Hepatocyte (in vitro differentiated cells): ENCODE data around the gene ARHGAP31. TPM values are rescaled to one million over a fixed set of nuclear protein-coding genes. Genes with fewer than 3 reads are reported as not detected.

Experiments used
- DNase-seq: peaks from one replicate; pipeline ENCODE4 v3.0.0-alpha.2; 2016; ENCODE audit warnings: low spot score
- H2AFZ ChIP-seq: fragments of 200-600 bp; sonication (generic); 2 replicates; pipeline ENCODE4 v1.6.0; 2016; ENCODE audit warnings: antibody characterized with exemption, mild to moderate bottlenecking
- H3K27ac ChIP-seq: fragments of 200-600 bp; sonication (generic); 2 replicates; pipeline ENCODE4 v1.5.1; 2016; ENCODE audit warnings: mild to moderate bottlenecking
- H3K27me3 ChIP-seq: fragments of 200-600 bp; sonication (generic); 2 replicates; pipeline ENCODE4 v1.6.1; 2016
- H3K36me3 ChIP-seq: fragments of 200-600 bp; sonication (generic); replicated peaks from 2 replicates; pipeline ENCODE4 v1.5.1; 2016; ENCODE audit warnings: low read depth; ENCODE audit not compliant: insufficient read depth
- H3K4me1 ChIP-seq: fragments of 200-600 bp; sonication (generic); 2 replicates; pipeline ENCODE4 v1.5.1; 2016; ENCODE audit warnings: mild to moderate bottlenecking, moderate library complexity; ENCODE audit not compliant: insufficient read depth
- H3K4me2 ChIP-seq: fragments of 200-600 bp; sonication (generic); 2 replicates; pipeline ENCODE4 v1.6.0; 2016
- H3K4me3 ChIP-seq: fragments of 200-600 bp; sonication (generic); 2 replicates; pipeline ENCODE4 v1.5.1; 2016; ENCODE audit warnings: mild to moderate bottlenecking
- H3K79me2 ChIP-seq: fragments of 200-600 bp; sonication (generic); 2 replicates; pipeline ENCODE4 v1.6.0; 2017; ENCODE audit warnings: mild to moderate bottlenecking
- H3K9me2 ChIP-seq: fragments of 200-600 bp; sonication (generic); replicated peaks from 2 replicates; pipeline ENCODE4 v1.6.0; 2017; ENCODE audit warnings: mild to moderate bottlenecking; ENCODE audit not compliant: insufficient read depth
- H3K9me3 ChIP-seq: fragments of 200-600 bp; sonication (generic); 2 replicates; pipeline ENCODE4 v1.5.1; 2016; ENCODE audit warnings: low read depth, mild to moderate bottlenecking
- H4K20me1 ChIP-seq: fragments of 200-600 bp; sonication (generic); 2 replicates; pipeline ENCODE4 v1.6.0; 2016; ENCODE audit warnings: mild to moderate bottlenecking; ENCODE audit not compliant: insufficient read depth, poor library complexity, severe bottlenecking
- CTCF ChIP-seq: fragments of 200-600 bp; sonication (generic); IDR thresholded peaks from 2 replicates; pipeline ENCODE4 v1.5.1; 2016; ENCODE audit warnings: antibody characterized with exemption, mild to moderate bottlenecking; ENCODE audit not compliant: poor library complexity
- EZH2 ChIP-seq: fragments of 200-600 bp; sonication (generic); IDR thresholded peaks from 2 replicates; pipeline ENCODE4 v1.6.1; 2016; ENCODE audit warnings: antibody characterized with exemption, mild to moderate bottlenecking, borderline replicate concordance
- EZH2phosphoT487 ChIP-seq: fragments of 200-600 bp; sonication (generic); IDR thresholded peaks from one replicate; pipeline ENCODE4 v1.6.1; 2018; ENCODE audit warnings: antibody characterized with exemption, mild to moderate bottlenecking, low read depth, moderate library complexity; ENCODE audit not compliant: unreplicated experiment, severe bottlenecking
- WGBS: methylation state at CpG from one replicate; pipeline ENCODE4 v1.1.6; 2016; ENCODE audit warnings: low lambda C conversion rate; ENCODE audit errors: missing lambda C conversion rate; 5-methylcytosine and 5-hydroxymethylcytosine counted together
- polyA plus RNA-seq: library from polyadenylated mRNA; unstranded; fragments of >200 nt; fragmentation: Nextera tagmentation; extraction: Ambion mirVana; gene quantifications from 2 replicates; pipeline ENCODE4 v1.2.1, GENCODE V29; 2016
- total RNA-seq: library from RNA; depleted of rRNA; stranded (reverse); fragments of >200 nt; gene quantifications from 2 replicates; pipeline ENCODE4 v1.2.3, GENCODE V29; 2014

ARHGAP31 gene
- total and polyA plus RNA-seq, 2 experiments from 2014 or later, result 2.9 to 7.3 TPM

DNA sequence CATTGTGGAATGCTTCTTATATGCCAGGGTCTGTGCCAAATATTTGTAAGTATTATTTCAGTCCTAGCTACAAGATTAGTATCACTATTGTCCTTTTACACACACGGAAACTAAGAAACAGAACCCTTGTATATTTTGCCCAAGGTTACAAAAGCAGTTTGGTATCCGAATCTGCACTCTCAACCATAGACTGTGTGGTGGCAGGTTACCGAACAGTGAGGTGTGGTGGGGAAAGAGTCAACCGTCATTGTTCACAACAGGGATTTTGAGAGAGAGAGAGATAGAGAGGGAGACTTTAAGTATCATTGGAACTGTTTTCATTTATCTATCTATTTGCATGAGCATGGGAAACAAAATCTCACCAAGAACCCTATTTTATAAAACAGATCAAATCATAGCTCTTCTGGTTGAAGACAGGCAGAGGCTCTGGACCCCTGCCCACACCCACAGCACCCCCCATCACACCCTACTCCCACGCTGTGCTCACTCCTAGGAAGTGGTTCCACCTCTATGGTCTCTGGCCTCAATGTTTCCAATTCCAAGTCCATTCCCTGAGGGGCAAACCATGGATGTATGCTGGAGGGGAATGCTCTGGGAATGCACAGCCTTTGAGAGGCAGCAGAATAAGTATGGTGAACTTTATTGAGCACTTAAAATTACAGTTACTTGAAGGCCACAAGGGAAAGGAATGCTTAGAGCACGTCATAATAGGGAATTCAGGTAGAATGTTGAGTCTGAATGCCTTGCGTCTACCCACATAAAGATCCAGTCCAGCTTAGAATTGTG, 69.0 kb downstream of the ARHGAP31 start:
- H3K27me3 ChIP-seq, result no peaks in the 10 kb centered on the region
- no peak overlapping the region for H3K4me2 ChIP-seq
- H3K27ac ChIP-seq, result no peak overlapping the region
- 91% methylated on average over 7 of the region's 7 CpGs for WGBS
- no peaks in the 10 kb centered on the region for H3K36me3 ChIP-seq
- no peaks in the 10 kb centered on the region for H3K79me2 ChIP-seq
- no peak for DNase-seq
- H4K20me1 ChIP-seq, result no peaks in the 10 kb centered on the region
- no peaks in the 10 kb centered on the region for H3K9me2 ChIP-seq
- TF ChIP-seq CTCF (no peak), EZH2 (no peak), EZH2phosphoT487 (no peak)
- H3K4me3 ChIP-seq, result no peak overlapping the region
- H3K9me3 ChIP-seq, result no peaks in the 10 kb centered on the region
- H3K4me1 ChIP-seq, result peaks cover 8% of the 10 kb centered on the region
- no peak overlapping the region for H2AFZ ChIP-seq

GRCh38 chr3:119364401-119364800, 70.2 kb downstream of the ARHGAP31 start:
- Histone ChIP-seq H2AFZ (no peak overlapping the region), H3K4me1 (peaks cover 8% of the 10 kb centered on the region), H3K4me3 (no peak overlapping the region), H3K9me3 (no peaks in the 10 kb centered on the region), H3K27me3 (no peaks in the 10 kb centered on the region), H3K9me2 (no peaks in the 10 kb centered on the region), H3K36me3 (no peaks in the 10 kb centered on the region), H4K20me1 (no peaks in the 10 kb centered on the region), H3K79me2 (no peaks in the 10 kb centered on the region), H3K27ac (no peak overlapping the region), H3K4me2 (no peak overlapping the region)
- no peak for DNase-seq
- TF ChIP-seq EZH2, result no peak
- no peak for TF ChIP-seq EZH2phosphoT487
- no peak for TF ChIP-seq CTCF
- WGBS, result 100% methylated on average over 1 of the region's 1 CpG

- H4K20me1 ChIP-seq, result no peaks in the 10 kb centered on the region
- no peaks in the 10 kb centered on the region for H3K9me3 ChIP-seq
- no peak overlapping the region for H2AFZ ChIP-seq
- WGBS, result 65% methylated on average over 3 of the region's 3 CpGs
- H3K27ac ChIP-seq, result no peak overlapping the region
- no peak overlapping the region for H3K4me2 ChIP-seq
- no peak for DNase-seq
- H3K27me3 ChIP-seq, result no peaks in the 10 kb centered on the region
- no peaks in the 10 kb centered on the region for H3K9me2 ChIP-seq
- TF ChIP-seq EZH2phosphoT487, result no peak
- no peak for TF ChIP-seq CTCF
- no peak for TF ChIP-seq EZH2
- peaks cover 4% of the 10 kb centered on the region for H3K4me1 ChIP-seq
- no peak overlapping the region for H3K4me3 ChIP-seq
- no peaks in the 10 kb centered on the region for H3K79me2 ChIP-seq
- no peaks in the 10 kb centered on the region for H3K36me3 ChIP-seq
Measured at GRCh38 chr3:119365418-119365817, 71.2 kb downstream of the ARHGAP31 start.
